Stomach smooth muscle (tissue), 2 donors: ENCODE results near the gene NAT10.

Experiments
- H3K27ac ChIP-seq: one replicate; pipeline ENCODE4 v1.7.0; 2013; ENCODE audit warnings: mild to moderate bottlenecking, low read length, inconsistent platforms
- H3K27me3 ChIP-seq, 2 donors: one replicate each; pipeline ENCODE4 v1.7.0; 2013; ENCODE audit warnings: low read length in 2 of 2; ENCODE audit not compliant: insufficient read depth in 2 of 2, control insufficient read depth in 1 of 2
- H3K36me3 ChIP-seq, 2 donors: one replicate each; pipeline ENCODE4 v1.7.0; 2013; ENCODE audit warnings: low read length in 2 of 2; ENCODE audit not compliant: control insufficient read depth in 2 of 2, insufficient read depth in 2 of 2
- H3K4me1 ChIP-seq: one replicate; pipeline ENCODE4 v1.7.0; 2013; ENCODE audit warnings: low read length; ENCODE audit not compliant: control insufficient read depth, insufficient read depth
- H3K4me3 ChIP-seq, 2 donors: one replicate each; pipeline ENCODE4 v1.7.0; 2013; ENCODE audit warnings: low read length in 2 of 2
- H3K9ac ChIP-seq, 2 donors: one replicate each; pipeline ENCODE4 v1.7.0; 2013; ENCODE audit warnings: low read length in 2 of 2, mild to moderate bottlenecking in 1 of 2
- H3K9me3 ChIP-seq, 2 donors: one replicate each; pipeline ENCODE4 v1.7.0; 2013; ENCODE audit warnings: low read length in 2 of 2; ENCODE audit not compliant: control insufficient read depth in 2 of 2
- donor health status: healthy.
- donor health status: Pancreatic carcinoma.

NAT10 gene

GRCh38 chr11:34149786-34150185, 44.4 kb downstream of the NAT10 start:
- Histone ChIP-seq H3K4me1 (peaks cover 9% of the 10 kb centered on the region), H3K27me3 (no peaks in the 10 kb centered on the region), H3K4me3 (no peak overlapping the region), H3K9me3 (no peaks in the 10 kb centered on the region), H3K27ac (no peak overlapping the region), H3K36me3 (peaks cover 29 to 51% of the 10 kb centered on the region in 2 donors), H3K9ac (no peak overlapping the region)

- Histone ChIP-seq H3K27me3 (no peaks in the 10 kb centered on the region), H3K9ac (no peak overlapping the region), H3K4me3 (no peak overlapping the region), H3K9me3 (no peaks in the 10 kb centered on the region), H3K36me3 (peaks cover 23 to 43% of the 10 kb centered on the region in 2 donors), H3K27ac (no peak overlapping the region), H3K4me1 (peaks cover 17% of the 10 kb centered on the region)
These were observed 45.2 kb downstream of the NAT10 start for GRCh38 chr11:34150494-34151151.

GRCh38 chr11:34151166-34151565, 45.7 kb downstream of the NAT10 start:
- Histone ChIP-seq H3K27me3 (no peaks in the 10 kb centered on the region), H3K27ac (no peak overlapping the region), H3K9me3 (no peaks in the 10 kb centered on the region), H3K36me3 (peaks cover 17 to 39% of the 10 kb centered on the region in 2 donors), H3K9ac (no peak overlapping the region), H3K4me1 (peaks cover 23% of the 10 kb centered on the region), H3K4me3 (no peak overlapping the region)

- H3K9ac ChIP-seq, result no peak overlapping the region
- H3K9me3 ChIP-seq, result no peaks in the 10 kb centered on the region
- peaks cover 12 to 29% of the 10 kb centered on the region in 2 donors for H3K36me3 ChIP-seq
These were observed 46.8 kb downstream of the NAT10 start for GRCh38 chr11:34151916-34152845.

GRCh38 chr11:34154059-34154875, 48.8 kb downstream of the NAT10 start:
- no peaks in the 10 kb centered on the region for H3K9me3 ChIP-seq
- H3K9ac ChIP-seq, result peak overlapping the region in 1 of 2 donors; percentile 64
- peaks cover 30% of the 10 kb centered on the region for H3K4me1 ChIP-seq
- peaks cover 3 to 19% of the 10 kb centered on the region in 2 donors for H3K36me3 ChIP-seq
- H3K27ac ChIP-seq, result peak overlapping the region; percentile 82
- no peak overlapping the region for H3K4me3 ChIP-seq
- no peaks in the 10 kb centered on the region for H3K27me3 ChIP-seq

More at GRCh38 chr11:34151916-34152845, 46.8 kb downstream of the NAT10 start:
- no peak overlapping the region for H3K4me3 ChIP-seq
- H3K27me3 ChIP-seq, result no peaks in the 10 kb centered on the region
- H3K27ac ChIP-seq, result no peak overlapping the region
- peaks cover 26% of the 10 kb centered on the region for H3K4me1 ChIP-seq

GRCh38 chr11:34155057-34155756, 49.8 kb downstream of the NAT10 start:
- Histone ChIP-seq H3K4me3 (peak overlapping the region; percentile 9 to 44), H3K9me3 (no peaks in the 10 kb centered on the region), H3K27me3 (no peaks in the 10 kb centered on the region), H3K27ac (peak overlapping the region; percentile 82), H3K36me3 (peaks cover 4 to 24% of the 10 kb centered on the region in 2 donors), H3K4me1 (peaks cover 35% of the 10 kb centered on the region), H3K9ac (peak overlapping the region; percentile 12 to 68)

- Histone ChIP-seq H3K9me3 (no peaks in the 10 kb centered on the region), H3K36me3 (peaks cover 4 to 24% of the 10 kb centered on the region in 2 donors), H3K4me3 (peak overlapping the region; percentile 9 to 44), H3K27me3 (no peaks in the 10 kb centered on the region), H3K4me1 (peaks cover 37% of the 10 kb centered on the region), H3K27ac (peak overlapping the region; percentile 82), H3K9ac (peak overlapping the region; percentile 12 to 68)
These were observed 50.3 kb downstream of the NAT10 start for GRCh38 chr11:34155757-34156062.

- Histone ChIP-seq H3K27me3 (no peaks in the 10 kb centered on the region), H3K27ac (peak overlapping the region; percentile 62), H3K4me1 (peaks cover 40% of the 10 kb centered on the region), H3K9ac (peak overlapping the region in 1 of 2 donors; percentile 58), H3K36me3 (peaks cover 4 to 27% of the 10 kb centered on the region in 2 donors), H3K4me3 (no peak overlapping the region), H3K9me3 (no peaks in the 10 kb centered on the region)
These were observed 51.7 kb downstream of the NAT10 start for GRCh38 chr11:34157163-34157562.

GRCh38 chr11:34158661-34159060, 53.2 kb downstream of the NAT10 start:
- Histone ChIP-seq H3K9ac (no peak overlapping the region), H3K27ac (no peak overlapping the region), H3K9me3 (no peaks in the 10 kb centered on the region), H3K4me1 (peaks cover 40% of the 10 kb centered on the region), H3K27me3 (no peaks in the 10 kb centered on the region), H3K36me3 (peaks cover 4 to 24% of the 10 kb centered on the region in 2 donors), H3K4me3 (no peak overlapping the region)
